Effector CD8-positive, alpha-beta T cell (primary cell): ENCODE results near the gene DDX50.
A peak's percentile ranks its signal among the peaks of the same experiment; 100 is the strongest.
"Not testable (repeated sequence)": the region's sequence is repeated elsewhere in the genome, so short reads cannot be mapped to it uniquely, and the experiment has no call there.

Experiments used
- DNase-seq: peaks from one replicate; lab custom pipeline; 2025; lab: John Stamatoyannopoulos, UW
- total RNA-seq, 4 experiments: gene quantifications; one replicate each; lab custom pipeline; 2026; lab: John Stamatoyannopoulos, UW

DDX50 gene
- total RNA-seq: 83.7 to 103 (median 93.2) reads per million in 4 experiments

DNA sequence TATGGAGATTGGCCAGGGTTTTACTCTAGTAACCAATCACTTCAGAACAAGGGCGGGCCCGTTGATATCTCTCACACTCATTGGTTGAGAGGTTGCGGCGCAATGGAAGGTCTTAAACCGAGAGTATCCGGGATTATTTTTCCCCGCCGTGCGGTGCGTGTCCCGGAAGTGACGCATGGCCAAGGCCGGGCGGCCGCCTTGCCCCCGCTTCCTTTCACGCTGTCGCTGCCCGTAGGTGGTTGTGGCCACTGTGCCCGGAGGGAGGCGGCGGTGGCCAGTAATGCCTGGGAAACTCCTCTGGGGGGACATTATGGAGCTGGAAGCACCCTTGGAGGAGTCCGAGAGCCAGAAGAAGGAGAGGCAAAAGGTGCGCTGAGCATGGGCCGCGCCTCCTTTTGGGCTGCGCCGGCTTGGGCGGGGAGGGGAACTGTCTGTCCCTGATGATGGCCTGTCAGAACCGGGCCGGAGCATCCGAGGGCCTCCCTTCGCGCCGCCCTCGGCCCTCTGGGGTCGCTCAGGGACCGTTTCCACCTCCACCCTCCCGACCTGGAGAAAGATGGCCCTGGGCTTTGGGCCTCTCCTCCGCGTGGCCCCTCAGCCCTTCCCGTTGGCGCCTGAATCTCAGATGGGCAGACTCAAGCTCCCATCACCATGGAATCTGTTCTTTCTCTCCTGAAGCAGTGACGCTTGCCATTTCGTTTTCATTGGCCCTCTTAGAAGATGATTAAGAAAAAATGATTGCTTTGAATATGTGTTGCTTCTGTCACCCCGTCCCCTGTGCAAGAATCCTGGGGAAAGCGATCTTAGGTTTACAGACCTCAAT is at the start of gene DDX50:
TSS of gene DDX50 (plus strand) at position 211 of the 823 bp plus-strand sequence. CDS start at position 281, 70 bp downstream.
- DNase-seq: peak; percentile 93

- DNase-seq: no peak
Measured at GRCh38 chr10:68856352-68856751, 44.8 kb upstream of the DDX50 start.

DNA sequence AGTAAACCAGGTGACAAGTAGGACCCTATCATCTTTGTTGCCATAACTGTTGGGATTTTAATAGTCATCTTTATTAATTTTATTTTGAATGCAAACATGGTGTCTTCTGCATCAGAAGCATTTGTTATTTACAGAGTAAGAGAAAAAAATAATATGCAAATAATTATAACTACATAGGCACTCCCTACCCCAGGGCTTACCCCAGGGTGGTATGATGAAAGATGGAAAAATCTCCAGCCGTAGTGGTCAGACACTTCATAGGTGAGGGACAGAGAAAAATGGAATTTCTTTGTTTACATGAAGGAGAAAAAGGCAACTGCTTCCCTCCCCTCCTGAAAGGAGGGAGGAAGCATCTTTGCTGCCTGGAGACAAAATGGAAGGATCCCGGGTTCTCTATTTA is 44.1 kb upstream of the DDX50 start:
- DNase-seq: no peak

- no peak for DNase-seq
Measured at GRCh38 chr10:68861253-68861652, 39.9 kb upstream of the DDX50 start.

GRCh38 chr10:68864611-68865010 is 36.5 kb upstream of the DDX50 start:
- no peak for DNase-seq

GRCh38 chr10:68868173-68868572 is 32.9 kb upstream of the DDX50 start:
- DNase-seq: not testable (repeated sequence)

- no peak for DNase-seq
Measured at GRCh38 chr10:68869623-68870022, 31.5 kb upstream of the DDX50 start.

GRCh38 chr10:68870061-68870460 is 31.1 kb upstream of the DDX50 start:
- DNase-seq: no peak

- DNase-seq: no peak
Measured at GRCh38 chr10:68870545-68871104, 30.5 kb upstream of the DDX50 start.

GRCh38 chr10:68871105-68871711 is 29.9 kb upstream of the DDX50 start:
- DNase-seq: no peak

- no peak for DNase-seq
Measured at GRCh38 chr10:68871731-68872342, 29.3 kb upstream of the DDX50 start.

DNA sequence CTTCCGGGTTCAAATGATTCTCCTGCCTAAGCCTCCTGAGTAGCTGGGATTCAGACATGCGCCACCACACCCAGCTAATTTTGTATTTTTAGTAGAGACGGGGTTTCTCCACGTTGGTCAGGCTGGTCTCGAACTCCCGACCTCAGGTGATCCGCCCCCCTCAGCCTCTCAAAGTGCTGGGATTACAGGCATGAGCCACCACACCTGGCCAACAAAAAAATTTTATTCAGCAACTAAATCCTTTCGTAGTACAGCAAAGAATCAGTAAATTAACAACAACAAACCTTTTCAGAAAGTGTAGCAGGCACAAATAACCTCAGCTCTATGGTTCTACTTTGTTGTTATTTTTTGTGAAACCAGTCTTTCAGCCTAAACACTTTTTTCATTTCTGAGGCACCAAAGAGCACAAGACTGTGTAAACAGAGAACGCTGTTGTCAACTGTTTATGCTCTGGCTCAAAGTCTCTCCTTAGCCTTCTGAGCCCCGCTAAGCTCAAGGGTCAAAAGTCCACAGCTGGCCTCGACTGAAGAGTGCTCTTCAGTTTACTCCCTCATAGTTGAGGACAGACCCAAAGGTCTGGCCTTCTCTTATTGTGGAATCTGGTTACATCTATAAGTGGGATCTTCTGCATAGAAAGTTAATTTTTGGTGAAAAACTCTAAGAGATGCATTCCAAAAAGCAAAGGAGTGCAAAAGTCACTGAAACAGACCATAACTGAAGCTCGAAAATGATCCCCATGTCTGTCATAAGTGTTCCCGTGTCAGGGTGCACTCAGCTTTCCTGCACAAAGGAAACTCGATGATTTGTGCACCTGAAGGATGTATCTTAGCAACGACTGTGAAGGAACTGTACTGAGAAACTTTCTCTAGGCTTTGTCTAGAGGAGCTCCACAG is 24.6 kb upstream of the DDX50 start:
- no peak for DNase-seq

DNA sequence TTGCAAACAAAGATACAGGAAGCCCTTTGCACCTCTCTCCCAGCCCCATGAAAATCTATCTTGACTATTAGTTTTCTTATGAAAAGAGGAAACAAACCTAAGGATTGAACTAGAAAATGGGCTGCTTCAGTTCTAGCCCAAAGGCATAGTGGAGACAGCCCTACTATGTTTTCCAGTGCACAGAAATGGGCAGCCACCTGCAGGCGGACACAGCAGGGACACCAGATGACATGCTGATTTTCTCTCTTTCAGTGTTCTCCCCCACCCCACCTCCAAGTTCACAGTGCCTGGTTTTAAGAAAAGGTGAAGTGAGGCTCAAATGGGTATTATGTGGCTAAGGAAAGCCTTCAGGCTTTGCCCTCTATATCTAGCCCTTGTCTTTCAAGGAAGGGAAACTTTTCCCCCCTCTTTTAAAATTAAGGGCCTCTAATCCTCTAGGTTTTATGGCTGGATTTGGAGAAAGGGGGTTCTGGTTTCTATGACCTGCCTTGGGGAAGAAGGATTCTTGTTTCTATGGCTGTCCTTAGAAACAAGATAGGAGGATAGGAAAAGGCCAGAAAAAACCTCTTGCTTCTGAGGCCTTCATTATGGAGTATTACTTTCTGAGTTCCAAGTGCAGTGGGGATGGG is 23.5 kb upstream of the DDX50 start:
- DNase-seq: no peak

- DNase-seq: no peak
Measured at GRCh38 chr10:68878496-68878895, 22.6 kb upstream of the DDX50 start.

GRCh38 chr10:68879628-68880027 is 21.5 kb upstream of the DDX50 start:
- no peak for DNase-seq

DNA sequence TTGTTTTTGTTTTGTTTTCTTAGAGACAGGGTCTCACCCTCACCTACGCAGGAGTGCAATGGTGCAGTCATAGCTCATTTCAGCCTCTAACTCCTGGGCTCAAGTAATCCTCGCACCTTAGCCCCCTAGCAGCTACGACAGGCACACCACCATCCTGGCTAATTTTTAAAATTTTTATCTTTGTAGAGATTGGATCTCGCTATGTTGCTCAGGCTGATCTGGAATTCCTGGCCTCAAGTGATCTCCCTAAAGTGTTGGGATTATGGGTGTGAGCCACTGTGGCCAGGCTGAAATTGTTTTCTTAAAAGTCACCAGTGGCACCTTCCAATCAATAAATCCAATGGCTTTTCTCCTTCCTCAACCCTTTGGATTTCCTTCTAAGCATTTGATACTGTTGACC is 20.9 kb upstream of the DDX50 start:
- no peak for DNase-seq

GRCh38 chr10:68895041-68895440 is 6.1 kb upstream of the DDX50 start:
- no peak for DNase-seq

DNA sequence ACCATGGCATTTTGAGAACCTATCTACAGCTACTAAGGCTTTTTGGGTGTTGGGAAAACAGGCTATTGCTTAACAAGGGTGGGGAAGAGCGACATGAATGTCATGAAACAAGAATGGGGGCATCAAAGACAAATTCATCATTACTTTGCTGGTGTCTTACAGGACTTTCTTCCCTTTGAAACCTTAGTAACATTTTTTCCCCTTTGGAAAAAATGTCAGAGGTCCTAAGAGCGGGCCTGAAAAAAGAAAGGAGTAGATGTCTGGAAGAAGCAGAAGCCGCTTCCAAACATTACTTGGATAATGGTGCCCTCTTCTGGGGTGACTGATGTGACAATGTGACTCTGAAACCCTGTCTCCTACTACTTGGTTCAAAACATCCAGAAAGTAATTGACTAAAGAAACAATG is 3.8 kb upstream of the DDX50 start:
- DNase-seq: no peak

- DNase-seq: no peak
Measured at GRCh38 chr10:68899186-68899745, 1.8 kb upstream of the DDX50 start.

- no peak for DNase-seq
Measured at GRCh38 chr10:68900427-68901104, 549 bp upstream of the DDX50 start.
